Panc1 (cell line): ENCODE results near the gene GPHN. TPM values are rescaled to one million over a fixed set of nuclear protein-coding genes. Genes with fewer than 3 reads are reported as not detected.
A peak's percentile ranks its signal among the peaks of the same experiment; 100 is the strongest.

ENCODE experiments used
- ATAC-seq: fragments of 200-7000 bp; cut with Tn5 transposase; 2 replicates; pipeline ENCODE4 v1.9.1; 2020; ENCODE audit warnings: mild to moderate bottlenecking, moderate library complexity
- BruUV-seq: library from RNA; stranded (reverse); fragments of 400-500 nt; replicated peaks from 2 replicates; lab custom pipeline; 2021; lab: Mats Ljungman, UMichigan
- CTCF ChIA-PET: fragments of 300-600 bp; sonication (Branson Sonifier 250); formaldehyde crosslinking; loops from one replicate; lab custom pipeline; 2022; ENCODE audit warnings: antibody characterized with exemption; lab: Charles Lee
- POLR2A ChIA-PET: fragments of 300-600 bp; sonication (Branson Sonifier 250); formaldehyde crosslinking; loops from one replicate; lab custom pipeline; 2022; ENCODE audit warnings: antibody characterized with exemption; lab: Charles Lee
- DNase-seq: peaks from one replicate; pipeline ENCODE4 v3.0.0-alpha.2; 2010; ENCODE audit warnings: low read depth, low spot score
- H3K27ac ChIP-seq: 2 replicates; pipeline ENCODE4 v1.5.1; 2011; ENCODE audit warnings: mild to moderate bottlenecking, low read length, inconsistent platforms
- H3K27me3 ChIP-seq: fragments of 200-500 bp; sonication (Bioruptor generic); 2 replicates; pipeline ENCODE4 v1.6.0; 2014; ENCODE audit warnings: low read length, inconsistent platforms; ENCODE audit not compliant: control insufficient read depth, insufficient read depth
- H3K36me3 ChIP-seq: fragments of 200-500 bp; sonication (Bioruptor generic); 2 replicates; pipeline ENCODE4 v1.5.1; 2014; ENCODE audit warnings: inconsistent platforms, mild to moderate bottlenecking, low read length, moderate library complexity; ENCODE audit not compliant: control insufficient read depth, insufficient read depth
- H3K4me1 ChIP-seq: 2 replicates; pipeline ENCODE4 v1.5.1; 2011; ENCODE audit warnings: inconsistent platforms, mild to moderate bottlenecking, low read length, moderate library complexity; ENCODE audit not compliant: control insufficient read depth, insufficient read depth
- H3K4me3 ChIP-seq, 2 experiments: 2 replicates each; pipeline ENCODE4 v1.5.1; 2011 to 2012; ENCODE audit warnings: low read depth in 2 of 2, low read length in 2 of 2, mild to moderate bottlenecking in 2 of 2, inconsistent platforms in 1 of 2, moderate library complexity in 1 of 2
- H3K9me3 ChIP-seq: fragments of 200-500 bp; sonication (Bioruptor generic); 2 replicates; pipeline ENCODE4 v1.5.1; 2014; ENCODE audit warnings: low read depth, mild to moderate bottlenecking, inconsistent platforms, low read length, moderate library complexity; ENCODE audit not compliant: control insufficient read depth, insufficient read depth
- CTCF ChIP-seq: fragments of 450-650 bp; IDR thresholded peaks from 2 replicates; pipeline ENCODE4 v1.5.1; 2017; ENCODE audit warnings: mild to moderate bottlenecking
- POLR2AphosphoS5 ChIP-seq: IDR thresholded peaks from 2 replicates; pipeline ENCODE4 v1.6.1; 2012; ENCODE audit warnings: mild to moderate bottlenecking, low read depth, low read length, moderate library complexity
- REST ChIP-seq, 2 experiments: IDR thresholded peaks; 2 replicates each; pipeline ENCODE4 v1.6.1; 2011 to 2012; ENCODE audit warnings: low read depth in 2 of 2, control low read depth in 1 of 2, low read length in 1 of 2, mild to moderate bottlenecking in 1 of 2, moderate library complexity in 1 of 2; ENCODE audit not compliant: insufficient read depth in 1 of 2
- SIN3A ChIP-seq: IDR thresholded peaks from 2 replicates; pipeline ENCODE4 v1.6.1; 2012; ENCODE audit warnings: low read depth, mild to moderate bottlenecking, low read length, moderate library complexity, borderline replicate concordance; ENCODE audit not compliant: insufficient read depth
- TCF7L2 ChIP-seq: IDR thresholded peaks from 2 replicates; pipeline ENCODE4 v1.6.1; 2011; ENCODE audit warnings: mild to moderate bottlenecking, low read depth, low read length, inconsistent platforms
- in situ Hi-C: cut with HindIII; loops from 2 replicates; pipeline ENCODE4 v1.10.0; 2016; ENCODE audit warnings: low sequenced_read_pairs, low pct_unique_long_range_greater_than_20kb
- intact Hi-C: fragments of 100-400 bp; cut with micrococcal nuclease; formaldehyde crosslinking; loops from one replicate; pipeline ENCODE4 v1.10.0; 2022; ENCODE audit not compliant: unreplicated experiment
- total RNA-seq: library from RNA; stranded (reverse); gene quantifications from one replicate; pipeline ENCODE4 v1.2.1, GENCODE V29; 2021; ENCODE audit not compliant: unreplicated experiment

The GPHN gene
- total RNA-seq, 1 experiment from 2014 or later: 26.6 TPM

- BruUV-seq: TSS peak; percentile 8
- Histone ChIP-seq H3K36me3 (no peaks in the 10 kb centered on the region), H3K4me1 (no peaks in the 10 kb centered on the region), H3K9me3 (no peaks in the 10 kb centered on the region), H3K27ac (no peak overlapping the region), H3K27me3 (no peaks in the 10 kb centered on the region), H3K4me3 (no peak overlapping the region)
- ChIA-PET CTCF (no interaction called here), POLR2A (no interaction called here)
- intact Hi-C loops: no loop called here
- no peak for ATAC-seq
- TF ChIP-seq REST (IDR thresholded peaks at IDR 0.05; ENCODE audit: insufficient read depth in 1 of 2, low read depth in 2 of 2, low read length in 1 of 2) (no peak), POLR2AphosphoS5 (no peak), TCF7L2 (no peak), CTCF (no peak), SIN3A (no peak)
- in situ Hi-C loops: no loop called here
- no peak for DNase-seq
Measured at GRCh38 chr14:66716227-66716626, 208.3 kb downstream of the GPHN start.

DNA sequence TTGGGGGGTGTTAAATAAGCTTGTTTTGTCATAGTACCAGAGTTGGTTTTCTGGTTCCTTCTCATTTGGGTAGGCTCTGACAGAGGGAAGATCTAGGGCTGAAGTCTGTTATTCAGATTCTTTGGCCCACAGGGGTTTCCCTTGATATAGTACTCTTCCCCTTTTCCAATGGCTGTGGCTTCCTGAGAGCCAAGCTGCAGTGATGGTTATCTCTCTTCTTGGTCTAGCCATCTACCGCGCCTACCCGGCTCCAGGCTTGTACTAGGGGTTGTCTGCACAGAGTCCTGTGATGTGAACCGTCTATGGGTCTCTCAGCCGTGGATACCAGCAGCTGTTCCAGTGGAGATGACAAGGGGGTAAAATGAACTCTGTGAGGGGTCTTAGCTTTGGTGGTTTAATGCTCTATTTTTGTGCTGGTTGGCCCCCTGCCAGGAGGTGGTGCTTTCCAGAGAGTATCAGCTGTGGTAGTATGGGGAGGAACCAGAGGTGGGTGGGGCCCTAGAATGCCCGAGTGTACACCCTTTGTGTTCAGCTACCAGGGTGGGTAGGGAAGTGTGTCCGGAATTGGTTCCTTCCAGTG lies 209.7 kb downstream of the GPHN start:
- H3K27ac ChIP-seq: no peak overlapping the region
- no peak for TF ChIP-seq SIN3A
- TF ChIP-seq REST (IDR thresholded peaks at IDR 0.05; ENCODE audit: insufficient read depth in 1 of 2, low read depth in 2 of 2, low read length in 1 of 2): no peak
- no peak for TF ChIP-seq CTCF
- no peak for TF ChIP-seq POLR2AphosphoS5
- TF ChIP-seq TCF7L2: no peak
- CTCF ChIA-PET: no interaction called here
- H3K36me3 ChIP-seq: no peaks in the 10 kb centered on the region
- ATAC-seq (no peak), DNase-seq (no peak)
- H3K9me3 ChIP-seq: no peaks in the 10 kb centered on the region
- no peak overlapping the region for H3K4me3 ChIP-seq
- H3K4me1 ChIP-seq: no peaks in the 10 kb centered on the region
- in situ Hi-C loops: no loop called here
- BruUV-seq: no TSS peak
- intact Hi-C loops: no loop called here
- no peaks in the 10 kb centered on the region for H3K27me3 ChIP-seq
- POLR2A ChIA-PET: no interaction called here
